Measurements from ENCODE around the gene CES3. TPM values are rescaled to one million over a fixed set of nuclear protein-coding genes. Genes with fewer than 3 reads are reported as not detected.

CES3 gene
- total and polyA plus RNA-seq, 9 of the 15 experiments (the other 6 are each of a cell fraction or from before 2014, with no cell fraction given), result 0.06 to 2.2 (median 0.68) TPM

DNA sequence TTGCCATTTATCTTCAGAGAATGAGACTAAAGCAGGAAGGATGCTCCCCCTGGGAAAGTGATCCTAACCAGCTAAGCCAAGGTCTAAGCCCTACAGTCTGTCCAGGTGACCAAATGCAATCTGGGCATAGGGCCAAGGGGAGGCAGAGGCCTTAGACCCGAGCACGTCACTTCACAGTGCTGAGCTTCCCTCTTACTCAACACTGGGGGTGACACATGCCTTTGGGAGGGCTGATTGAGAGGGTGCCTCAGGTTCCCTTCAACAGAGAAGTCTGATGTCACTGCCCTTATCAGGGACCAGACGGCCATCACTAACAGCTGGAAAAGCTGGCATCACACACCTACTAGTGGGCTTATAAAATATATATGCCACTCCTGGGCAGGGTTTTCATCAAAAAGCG, 30.9 kb upstream of the CES3 start:
- CTCF ChIA-PET (ENCODE audit: low intra/inter-chr PET ratio), result no interaction called here
- 27% methylated on average over 4 of the region's 4 CpGs for WGBS (ENCODE audit: insufficient coverage, low coverage, missing lambda C conversion rate)
- peak; percentile 58 for TF ChIP-seq BHLHE40 (IDR thresholded peaks at IDR 0.05; ENCODE audit: low read length)
- TF ChIP-seq SIN3A (IDR thresholded peaks at IDR 0.05; ENCODE audit: borderline replicate concordance in 2 of 2, control insufficient read depth in 1 of 2, low read depth in 2 of 2, low read length in 2 of 2), result no peak
- no peak for TF ChIP-seq NCOR1 (IDR thresholded peaks at IDR 0.05)
- TF ChIP-seq NRF1 (conservative IDR thresholded peaks at IDR 0.05 in 1 of 2, IDR thresholded peaks at IDR 0.05 in 1 of 2), result 0 out of 4 replicates have a peak, but pooled peaks of 1 of the 2 experiments have one; percentile 18
- TF ChIP-seq GTF2A2 (tag; IDR thresholded peaks at IDR 0.05), result no peak
- no peak for TF ChIP-seq ZNF79 (CRISPR knock-in tag; IDR thresholded peaks at IDR 0.05; ENCODE audit: low read depth)
- TF ChIP-seq E2F5 (CRISPR knock-in tag; IDR thresholded peaks at IDR 0.05), result no peak
- TF ChIP-seq, protein P1, sequence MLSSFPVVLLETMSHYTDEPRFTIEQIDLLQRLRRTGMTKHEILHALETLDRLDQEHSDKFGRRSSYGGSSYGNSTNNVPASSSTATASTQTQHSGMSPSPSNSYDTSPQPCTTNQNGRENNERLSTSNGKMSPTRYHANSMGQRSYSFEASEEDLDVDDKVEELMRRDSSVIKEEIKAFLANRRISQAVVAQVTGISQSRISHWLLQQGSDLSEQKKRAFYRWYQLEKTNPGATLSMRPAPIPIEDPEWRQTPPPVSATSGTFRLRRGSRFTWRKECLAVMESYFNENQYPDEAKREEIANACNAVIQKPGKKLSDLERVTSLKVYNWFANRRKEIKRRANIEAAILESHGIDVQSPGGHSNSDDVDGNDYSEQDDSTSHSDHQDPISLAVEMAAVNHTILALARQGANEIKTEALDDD (IDR thresholded peaks at IDR 0.05), result 0 out of 2 replicates have a peak, but pooled peaks have one; percentile 47
- TF ChIP-seq, protein P2, sequence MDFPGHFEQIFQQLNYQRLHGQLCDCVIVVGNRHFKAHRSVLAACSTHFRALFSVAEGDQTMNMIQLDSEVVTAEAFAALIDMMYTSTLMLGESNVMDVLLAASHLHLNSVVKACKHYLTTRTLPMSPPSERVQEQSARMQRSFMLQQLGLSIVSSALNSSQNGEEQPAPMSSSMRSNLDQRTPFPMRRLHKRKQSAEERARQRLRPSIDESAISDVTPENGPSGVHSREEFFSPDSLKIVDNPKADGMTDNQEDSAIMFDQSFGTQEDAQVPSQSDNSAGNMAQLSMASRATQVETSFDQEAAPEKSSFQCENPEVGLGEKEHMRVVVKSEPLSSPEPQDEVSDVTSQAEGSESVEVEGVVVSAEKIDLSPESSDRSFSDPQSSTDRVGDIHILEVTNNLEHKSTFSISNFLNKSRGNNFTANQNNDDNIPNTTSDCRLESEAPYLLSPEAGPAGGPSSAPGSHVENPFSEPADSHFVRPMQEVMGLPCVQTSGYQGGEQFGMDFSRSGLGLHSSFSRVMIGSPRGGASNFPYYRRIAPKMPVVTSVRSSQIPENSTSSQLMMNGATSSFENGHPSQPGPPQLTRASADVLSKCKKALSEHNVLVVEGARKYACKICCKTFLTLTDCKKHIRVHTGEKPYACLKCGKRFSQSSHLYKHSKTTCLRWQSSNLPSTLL (IDR thresholded peaks at IDR 0.05), result no peak
- TF ChIP-seq ZBTB26 (CRISPR knock-in tag; IDR thresholded peaks at IDR 0.05), result no peak
- peak in 1 of 2 experiments; percentile 57; a peak in 1 of 4 replicates for TF ChIP-seq RCOR1 (IDR thresholded peaks at IDR 0.05; ENCODE audit: borderline replicate concordance in 1 of 2, low read depth in 2 of 2, low read length in 2 of 2)
- TF ChIP-seq KHSRP (IDR thresholded peaks at IDR 0.05), result no peak
- TF ChIP-seq ZNF280A (IDR thresholded peaks at IDR 0.05; ENCODE audit: low read depth, partially characterized antibody), result no peak
- no peak for TF ChIP-seq NBN (IDR thresholded peaks at IDR 0.05; ENCODE audit: low read depth)
- no peak for TF ChIP-seq FOXM1 (IDR thresholded peaks at IDR 0.05; ENCODE audit: low read depth)
- TF ChIP-seq FOXM1 (CRISPR knock-in tag; IDR thresholded peaks at IDR 0.05; ENCODE audit: low read depth), result no peak

More for the DNA sequence above, 30.9 kb upstream of the CES3 start:
- no peak overlapping the region for H3K27ac ChIP-seq (ENCODE audit: extremely low read depth, low read depth, low read length)
- H3K79me2 ChIP-seq (ENCODE audit: control insufficient read depth, insufficient read depth, low read length), result peaks cover 27% of the 10 kb centered on the region
- peaks cover 1 to 9% of the 10 kb centered on the region in 2 experiments; a peak in 2 of 5 replicates for H3K27me3 ChIP-seq (ENCODE audit: control insufficient read depth in 2 of 2, insufficient read depth in 2 of 2, low read length in 2 of 2)
- no peaks in the 10 kb centered on the region for H3K9me3 ChIP-seq (replicated peaks; ENCODE audit: control insufficient read depth, insufficient read depth, low read depth, low read length)
- POLR2A ChIA-PET, result interaction anchor here (0.7 to 2.3 kb wide), 5 partner anchors 9 to 30 kb away, joined by 3 to 8 read pairs (median 5); partner anchors contain the start of gene CDH16
- no peak for ATAC-seq
- FAIRE-seq, result no peak
- in situ Hi-C loops (cut with MboI) (loop anchor here (5.0 kb wide), 1 partner anchor 33 kb away; no protein-coding TSS in a partner anchor), intact Hi-C loops (cut with micrococcal nuclease) (no loop called here)
- BruUV-seq (replicated peaks), result no TSS peak
- peaks cover 4% of the 10 kb centered on the region for H3K9me1 ChIP-seq (ENCODE audit: control insufficient read depth, insufficient read depth, low read length)
- H3K4me2 ChIP-seq (ENCODE audit: insufficient read depth, low read length), result no peak overlapping the region
- peaks cover 17% of the 10 kb centered on the region; the same call in 2 of the 3 replicates for H3K36me3 ChIP-seq (ENCODE audit: control insufficient read depth, insufficient read depth, low read length)
- H2AFZ ChIP-seq (ENCODE audit: low read depth, low read length), result no peak overlapping the region
- no peak overlapping the region; a peak in 1 of 4 replicates for H3K9ac ChIP-seq (ENCODE audit: insufficient read depth in 1 of 2, low read depth in 2 of 2, low read length in 2 of 2)
- DNase-seq (ENCODE audit: extremely low read depth in 1 of 4, low spot score in 3 of 4), result peak; percentile 45 to 65 (median 48)
- peaks cover 5% of the 10 kb centered on the region; the same call in 1 of the 2 replicates for H4K20me1 ChIP-seq (replicated peaks; ENCODE audit: control insufficient read depth, insufficient read depth, low read length)
- H3K4me1 ChIP-seq (replicated peaks in 1 of 2; ENCODE audit: control insufficient read depth in 2 of 2, insufficient read depth in 2 of 2, low read length in 2 of 2), result peaks cover 14 to 36% of the 10 kb centered on the region in 2 experiments
- no peak overlapping the region for H3K4me3 ChIP-seq

All from K562 (cell line).